ENCODE results near the gene DUOXA2. TPM values are rescaled to one million over a fixed set of nuclear protein-coding genes. Genes with fewer than 3 reads are reported as not detected.

DUOXA2 gene
- total RNA-seq, 4 donors from 2014 or later = not detected

DNA sequence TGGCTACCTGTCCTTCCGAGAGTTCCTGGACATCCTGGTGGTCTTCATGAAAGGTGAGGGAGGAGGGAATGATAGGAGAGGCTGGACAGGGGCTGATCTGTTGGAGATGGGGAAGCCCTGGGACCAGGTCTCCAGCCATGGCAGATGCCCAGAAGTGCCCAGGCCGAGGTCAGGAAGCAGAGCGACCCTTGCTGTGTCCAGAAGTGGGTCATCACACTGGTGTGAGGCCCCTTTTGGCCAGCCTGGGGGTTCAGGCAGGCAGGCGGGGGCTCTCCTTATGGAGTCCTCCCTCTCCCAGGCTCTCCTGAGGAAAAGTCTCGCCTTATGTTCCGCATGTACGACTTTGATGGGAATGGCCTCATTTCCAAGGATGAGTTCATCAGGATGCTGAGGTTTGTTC, 33.5 kb downstream of the DUOXA2 start:
- no peak for TF ChIP-seq CTCF (IDR thresholded peaks at IDR 0.05)
- DNase-seq (ENCODE audit: low spot score) (no peak), ATAC-seq (ENCODE audit: low FRiP score) (no peak)

- DNase-seq (ENCODE audit: low spot score) (no peak), ATAC-seq (ENCODE audit: low FRiP score) (no peak)
- TF ChIP-seq CTCF (IDR thresholded peaks at IDR 0.05) = no peak
Measured at GRCh38 chr15:45148076-45149059, 34.2 kb downstream of the DUOXA2 start.

- ATAC-seq (ENCODE audit: low FRiP score) (no peak), DNase-seq (ENCODE audit: low spot score) (no peak)
- no peak for TF ChIP-seq CTCF (IDR thresholded peaks at IDR 0.05)
Measured at GRCh38 chr15:45149060-45149459, 34.9 kb downstream of the DUOXA2 start.

- ATAC-seq (ENCODE audit: low FRiP score) = no peak
- DNase-seq (ENCODE audit: low spot score) = no peak
- TF ChIP-seq CTCF (IDR thresholded peaks at IDR 0.05) = no peak
Measured at GRCh38 chr15:45150481-45150880, 36.4 kb downstream of the DUOXA2 start.

DNA sequence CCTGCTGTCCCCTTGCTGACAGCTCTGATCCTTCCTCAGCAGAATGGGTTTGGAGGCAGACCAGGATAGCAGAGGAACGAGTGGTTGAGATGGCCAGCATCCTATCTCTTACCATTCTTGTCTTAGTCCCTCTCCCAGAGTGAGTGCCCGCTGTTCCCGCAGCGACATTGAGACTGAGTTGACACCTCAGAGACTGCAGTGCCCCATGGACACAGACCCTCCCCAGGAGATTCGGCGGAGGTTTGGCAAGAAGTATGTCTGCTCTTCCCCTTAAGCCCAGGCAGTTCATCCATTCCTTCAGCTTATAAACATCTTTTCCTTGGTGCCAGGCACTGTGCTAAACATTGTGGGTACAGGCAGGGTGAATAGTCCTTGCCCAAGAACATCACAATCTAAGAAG, 36.9 kb downstream of the DUOXA2 start:
- DNase-seq (ENCODE audit: low spot score) (no peak), ATAC-seq (ENCODE audit: low FRiP score) (no peak)
- TF ChIP-seq CTCF (IDR thresholded peaks at IDR 0.05) = no peak

DNA sequence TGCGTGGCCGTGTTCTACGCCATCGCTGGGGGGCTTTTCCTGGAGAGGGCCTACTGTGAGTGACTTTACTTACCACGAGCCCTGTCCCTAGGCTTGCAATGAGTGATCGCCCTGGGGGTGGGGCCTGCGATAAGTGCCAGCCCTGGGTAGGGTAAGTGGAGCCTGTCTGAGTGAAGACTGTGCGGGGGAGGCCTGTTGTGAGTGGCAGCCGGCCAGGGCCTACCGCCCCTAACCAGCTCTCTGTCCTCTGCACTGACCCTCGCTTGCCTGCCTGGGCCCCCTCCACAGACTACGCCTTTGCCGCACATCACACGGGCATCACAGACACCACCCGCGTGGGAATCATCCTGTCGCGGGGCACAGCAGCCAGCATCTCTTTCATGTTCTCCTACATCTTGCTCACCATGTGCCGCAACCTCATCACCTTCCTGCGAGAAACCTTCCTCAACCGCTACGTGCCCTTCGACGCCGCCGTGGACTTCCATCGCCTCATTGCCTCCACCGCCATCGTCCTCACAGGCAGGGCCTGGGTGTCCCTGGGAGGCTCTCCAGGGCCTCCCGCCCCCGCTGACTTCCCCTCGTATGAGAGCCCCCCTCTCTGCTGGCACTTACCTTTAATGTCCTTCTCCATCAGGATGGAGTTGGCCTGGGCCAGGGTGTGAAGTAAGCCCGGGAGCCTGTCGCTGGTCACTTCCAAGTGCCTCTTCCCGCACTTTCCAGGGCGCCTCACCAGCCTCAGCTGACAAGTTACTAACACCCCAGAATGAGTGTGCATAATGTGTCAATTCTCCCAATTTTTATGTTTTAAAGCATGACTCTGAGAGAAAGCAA, 38.1 kb downstream of the DUOXA2 start:
- ATAC-seq (ENCODE audit: low FRiP score) (no peak), DNase-seq (ENCODE audit: low spot score) (no peak)
- TF ChIP-seq CTCF (IDR thresholded peaks at IDR 0.05) = no peak
